Stomach (tissue), 9 donors: ENCODE data around the gene RASA3. TPM values are rescaled to one million over a fixed set of nuclear protein-coding genes. Genes with fewer than 3 reads are reported as not detected.

Experiments
- DNase-seq, 2 donors: peaks; one replicate each; pipeline versions ENCODE4 v3.0.0 to v3.0.0-alpha.2; 2013 to 2019
- H3K27ac ChIP-seq, 5 donors: fragments of 200-600 bp in 4 of 5; sonication (generic) in 4 of 5; one replicate each; pipeline ENCODE4 v1.5.1; 2013 to 2019; ENCODE audit warnings: mild to moderate bottlenecking in 1 of 5, moderate library complexity in 1 of 5
- H3K27me3 ChIP-seq, 3 donors: fragments of 200-600 bp; sonication (generic); one replicate each; pipeline ENCODE4 v1.5.1; 2017 to 2019; ENCODE audit warnings: mixed run types in 1 of 3
- H3K36me3 ChIP-seq, 4 donors: fragments of 200-600 bp; sonication (generic); 1 replicate in 3 of 4; 2 replicates in 1 of 4; pipeline ENCODE4 v1.5.1; 2016 to 2019
- H3K4me1 ChIP-seq, 4 donors: fragments of 200-600 bp; sonication (generic); one replicate each; pipeline ENCODE4 v1.5.1; 2016 to 2019
- H3K4me3 ChIP-seq, 4 donors: fragments of 200-600 bp; sonication (generic) in 3 of 4; one replicate each; pipeline ENCODE4 v1.5.1; 2016 to 2019; ENCODE audit warnings: mild to moderate bottlenecking in 1 of 4
- H3K9me3 ChIP-seq, 4 donors: fragments of 200-600 bp; sonication (generic); one replicate each; pipeline ENCODE4 v1.5.1; 2016 to 2019
- CTCF ChIP-seq, 7 experiments: fragments of 450-650 bp in 4 of 7; fragments of 200-600 bp in 3 of 7; sonication (generic) in 3 of 7; IDR thresholded peaks; one replicate each; pipeline ENCODE4 v1.5.1; 2016 to 2019; ENCODE audit warnings: antibody characterized with exemption in 7 of 7, control low read depth in 2 of 7, mild to moderate bottlenecking in 1 of 7
- EP300 ChIP-seq: sonication (generic); formaldehyde crosslinking; IDR thresholded peaks from one replicate; pipeline ENCODE4 v1.6.1; 2017; ENCODE audit warnings: antibody characterized with exemption
- POLR2A ChIP-seq, 4 donors: fragments of 450-650 bp; IDR thresholded peaks; one replicate each; pipeline ENCODE4 v1.6.1; 2016; ENCODE audit warnings: antibody characterized with exemption in 4 of 4, control low read depth in 2 of 4, mild to moderate bottlenecking in 1 of 4, moderate library complexity in 1 of 4
- POLR2AphosphoS5 ChIP-seq, 3 donors: sonication (generic); formaldehyde crosslinking; IDR thresholded peaks; one replicate each; pipeline ENCODE4 v1.6.1; 2016; ENCODE audit warnings: antibody characterized with exemption in 3 of 3
- WGBS, 5 donors: extraction: QIAGEN DNeasy Blood & Tissue Kit in 3 of 5; methylation state at CpG; one replicate each; pipeline versions ENCODE4 v1.1.5 to v1.1.7; 2013 to 2018; 5-methylcytosine and 5-hydroxymethylcytosine counted together
- intact Hi-C: fragments of 100-400 bp; cut with DNase I; formaldehyde crosslinking; loops from one replicate; pipeline ENCODE4 v1.15.1; 2023; ENCODE audit warnings: low total_unique reads
- polyA plus RNA-seq, 3 donors: library from polyadenylated mRNA; stranded (reverse); fragments of 200-250 nt; gene quantifications; one replicate each; pipeline ENCODE4 v1.2.3, GENCODE V29; 2013
- total RNA-seq, 5 donors: library from RNA; depleted of rRNA; stranded (reverse); fragments of >200 nt; gene quantifications; one replicate each; pipeline versions ENCODE4 v1.1.0 to v1.2.3, GENCODE V29; 2014 to 2016
- donor health status: healthy with polysubstance abuse.
- donor health status: Bipolar disorder and iron deficiency.
- donor health status: healthy.

Gene RASA3
- total and polyA plus RNA-seq, 8 donors: 3.7 to 22.3 (median 7.9) TPM

GRCh38 chr13:114067886-114068651 lies 64.4 kb downstream of the RASA3 start:
- intact Hi-C loops: loop anchor here (10.0 kb wide), 1 partner anchor 57 kb away; no protein-coding TSS in a partner anchor
- DNase-seq: no peak
- peaks cover 52 to 63% (median 57%) of the 10 kb centered on the region in 4 donors for H3K4me1 ChIP-seq
- TF ChIP-seq CTCF (IDR thresholded peaks at IDR 0.05): no peak
- no peak for TF ChIP-seq POLR2A (IDR thresholded peaks at IDR 0.05)
- TF ChIP-seq EP300: no peak
- TF ChIP-seq POLR2AphosphoS5 (IDR thresholded peaks at IDR 0.05): no peak
- peaks cover 0 to 12% (median 3%) of the 10 kb centered on the region in 4 donors for H3K36me3 ChIP-seq
- no peaks in the 10 kb centered on the region for H3K9me3 ChIP-seq
- H3K27me3 ChIP-seq: no peaks in the 10 kb centered on the region
- H3K4me3 ChIP-seq: no peak overlapping the region
- WGBS, 5 donors: 63 to 72% (median 66%) methylated on average over 22 to 24 of the region's 24 CpGs
- peak overlapping the region; percentile 63 to 99 (median 96) for H3K27ac ChIP-seq

- no peak overlapping the region for H3K4me3 ChIP-seq
These were observed 65.0 kb downstream of the RASA3 start for GRCh38 chr13:114067381-114067885.

GRCh38 chr13:114066956-114067355 lies 65.5 kb downstream of the RASA3 start:
- no peak for TF ChIP-seq CTCF (IDR thresholded peaks at IDR 0.05)
- TF ChIP-seq POLR2AphosphoS5 (IDR thresholded peaks at IDR 0.05): no peak
- no peak for TF ChIP-seq POLR2A (IDR thresholded peaks at IDR 0.05)
- no peak for TF ChIP-seq EP300
- no peaks in the 10 kb centered on the region for H3K27me3 ChIP-seq
- no peak for DNase-seq
- H3K9me3 ChIP-seq: no peaks in the 10 kb centered on the region
- WGBS, 5 donors: 90 to 100% (median 92%) methylated on average over 2 to 7 of the region's 7 CpGs
- peaks cover 0 to 6% (median 0%) of the 10 kb centered on the region in 4 donors for H3K36me3 ChIP-seq
- peak overlapping the region; percentile 46 to 99 (median 96) for H3K27ac ChIP-seq
- intact Hi-C loops: loop anchor here (10.0 kb wide), 1 partner anchor 58 kb away; no protein-coding TSS in a partner anchor
- H3K4me1 ChIP-seq: peaks cover 52 to 74% (median 62%) of the 10 kb centered on the region in 4 donors
- H3K4me3 ChIP-seq: no peak overlapping the region

More at GRCh38 chr13:114067381-114067885, 65.0 kb downstream of the RASA3 start:
- Histone ChIP-seq H3K27me3 (no peaks in the 10 kb centered on the region), H3K4me1 (peaks cover 52 to 69% (median 60%) of the 10 kb centered on the region in 4 donors), H3K36me3 (peaks cover 0 to 11% (median 2%) of the 10 kb centered on the region in 4 donors), H3K27ac (peak overlapping the region; percentile 57 to 99 (median 96)), H3K9me3 (no peaks in the 10 kb centered on the region)
- DNase-seq: no peak
- 55 to 68% (median 67%) methylated on average over 9 of the region's 9 CpGs for WGBS, 5 donors
- intact Hi-C loops: loop anchor here (10.0 kb wide), 1 partner anchor 57 kb away; no protein-coding TSS in a partner anchor
- no peak for TF ChIP-seq POLR2AphosphoS5 (IDR thresholded peaks at IDR 0.05)
- no peak for TF ChIP-seq CTCF (IDR thresholded peaks at IDR 0.05)
- TF ChIP-seq EP300: no peak
- TF ChIP-seq POLR2A (IDR thresholded peaks at IDR 0.05): no peak

GRCh38 chr13:114065926-114066774 lies 66.3 kb downstream of the RASA3 start:
- Histone ChIP-seq H3K4me3 (peak overlapping the region in 2 of 4 donors; percentile 34 to 40), H3K36me3 (no peaks in the 10 kb centered on the region), H3K27me3 (no peaks in the 10 kb centered on the region), H3K9me3 (no peaks in the 10 kb centered on the region), H3K4me1 (peaks cover 52 to 77% (median 62%) of the 10 kb centered on the region in 4 donors), H3K27ac (peak overlapping the region; percentile 93 to 99 (median 96))
- no peak for DNase-seq
- intact Hi-C loops: loop anchor here (10.0 kb wide), 1 partner anchor 59 kb away; no protein-coding TSS in a partner anchor
- TF ChIP-seq POLR2AphosphoS5 (IDR thresholded peaks at IDR 0.05) (no peak), POLR2A (IDR thresholded peaks at IDR 0.05) (no peak), CTCF (IDR thresholded peaks at IDR 0.05) (no peak), EP300 (no peak)
- WGBS, 5 donors: 68 to 87% (median 81%) methylated on average over 32 to 35 of the region's 35 CpGs
